GM19043 (cell line): ENCODE measurements around the gene LYPD8.
A peak's percentile ranks its signal among the peaks of the same experiment; 100 is the strongest.
"Not testable (repeated sequence)": the region's sequence is repeated elsewhere in the genome, so short reads cannot be mapped to it uniquely, and the experiment has no call there.

ENCODE experiments used
- ATAC-seq: cut with Tn5 transposase; IDR thresholded peaks from one replicate; pipeline ENCODE4 v1.9.1; 2021; ENCODE audit warnings: low read depth; ENCODE audit not compliant: unreplicated experiment

LYPD8 gene

GRCh38 chr1:248755517-248755916 is at the start of gene LYPD8:
Gene LYPD8 (minus strand): TSS chr1:248755759. CDS start chr1:248751081, 4,678 bp downstream.
- ATAC-seq = no peak

GRCh38 chr1:248804771-248805681 is 49.5 kb upstream of the LYPD8 start:
- ATAC-seq = peak; percentile 82

GRCh38 chr1:248803501-248803900 is 47.9 kb upstream of the LYPD8 start:
- ATAC-seq = not testable (repeated sequence)

GRCh38 chr1:248802454-248802853 is 46.9 kb upstream of the LYPD8 start:
- no peak for ATAC-seq

- ATAC-seq = no peak
Observed at GRCh38 chr1:248800459-248800858, 44.9 kb upstream of the LYPD8 start.

GRCh38 chr1:248798791-248799190 is 43.2 kb upstream of the LYPD8 start:
- ATAC-seq = no peak

- ATAC-seq = not testable (repeated sequence)
Observed at GRCh38 chr1:248794663-248795062, 39.1 kb upstream of the LYPD8 start.

- peak; percentile 86 for ATAC-seq
Observed at GRCh38 chr1:248793592-248793991, 38.0 kb upstream of the LYPD8 start.

GRCh38 chr1:248792342-248792741 is 36.8 kb upstream of the LYPD8 start:
- ATAC-seq = peak; percentile 42

- no peak for ATAC-seq
Observed at GRCh38 chr1:248791010-248791409, 35.5 kb upstream of the LYPD8 start.

- ATAC-seq = no peak
Observed at GRCh38 chr1:248790456-248790855, 34.9 kb upstream of the LYPD8 start.

GRCh38 chr1:248789337-248789736 is 33.8 kb upstream of the LYPD8 start:
- not testable (repeated sequence) for ATAC-seq

GRCh38 chr1:248788327-248788726 is 32.8 kb upstream of the LYPD8 start:
- no peak for ATAC-seq

- no peak for ATAC-seq
Observed at GRCh38 chr1:248787430-248787829, 31.9 kb upstream of the LYPD8 start.

- ATAC-seq = peak; percentile 59
Observed at GRCh38 chr1:248786156-248786555, 30.6 kb upstream of the LYPD8 start.

- ATAC-seq = no peak
Observed at GRCh38 chr1:248783367-248783766, 27.8 kb upstream of the LYPD8 start.

GRCh38 chr1:248782416-248783141 is 27.0 kb upstream of the LYPD8 start:
- no peak for ATAC-seq

- ATAC-seq = no peak
Observed at GRCh38 chr1:248779350-248779749, 23.8 kb upstream of the LYPD8 start.

- no peak for ATAC-seq
Observed at GRCh38 chr1:248778906-248779305, 23.3 kb upstream of the LYPD8 start.

- no peak for ATAC-seq
Observed at GRCh38 chr1:248776991-248777390, 21.4 kb upstream of the LYPD8 start.

GRCh38 chr1:248775441-248775840 is 19.9 kb upstream of the LYPD8 start:
- ATAC-seq = no peak

- no peak for ATAC-seq
Observed at GRCh38 chr1:248759644-248760043, 4.1 kb upstream of the LYPD8 start.
